ENCODE data around the gene USP27X.

DNA sequence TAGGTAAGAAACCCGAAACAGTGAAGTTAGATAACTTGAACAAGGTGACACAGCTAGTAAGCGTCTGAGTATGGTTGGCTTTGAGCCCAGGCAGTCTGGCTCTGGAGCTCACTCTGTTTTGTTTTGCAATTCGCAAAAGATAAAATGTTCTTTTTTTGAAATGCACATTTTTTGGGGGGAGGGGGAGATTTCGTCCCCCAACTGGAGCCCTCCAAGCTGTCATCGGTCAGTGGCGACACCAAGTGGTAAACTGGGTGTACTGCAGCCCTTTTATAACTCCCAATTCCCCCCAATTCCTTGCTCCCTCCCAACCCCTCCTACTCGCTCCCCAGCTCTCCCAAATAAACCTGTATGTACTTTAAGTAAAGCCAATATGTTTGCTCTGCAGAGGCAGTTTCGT is 40.3 kb downstream of the USP27X start:
- TF ChIP-seq, protein P1, sequence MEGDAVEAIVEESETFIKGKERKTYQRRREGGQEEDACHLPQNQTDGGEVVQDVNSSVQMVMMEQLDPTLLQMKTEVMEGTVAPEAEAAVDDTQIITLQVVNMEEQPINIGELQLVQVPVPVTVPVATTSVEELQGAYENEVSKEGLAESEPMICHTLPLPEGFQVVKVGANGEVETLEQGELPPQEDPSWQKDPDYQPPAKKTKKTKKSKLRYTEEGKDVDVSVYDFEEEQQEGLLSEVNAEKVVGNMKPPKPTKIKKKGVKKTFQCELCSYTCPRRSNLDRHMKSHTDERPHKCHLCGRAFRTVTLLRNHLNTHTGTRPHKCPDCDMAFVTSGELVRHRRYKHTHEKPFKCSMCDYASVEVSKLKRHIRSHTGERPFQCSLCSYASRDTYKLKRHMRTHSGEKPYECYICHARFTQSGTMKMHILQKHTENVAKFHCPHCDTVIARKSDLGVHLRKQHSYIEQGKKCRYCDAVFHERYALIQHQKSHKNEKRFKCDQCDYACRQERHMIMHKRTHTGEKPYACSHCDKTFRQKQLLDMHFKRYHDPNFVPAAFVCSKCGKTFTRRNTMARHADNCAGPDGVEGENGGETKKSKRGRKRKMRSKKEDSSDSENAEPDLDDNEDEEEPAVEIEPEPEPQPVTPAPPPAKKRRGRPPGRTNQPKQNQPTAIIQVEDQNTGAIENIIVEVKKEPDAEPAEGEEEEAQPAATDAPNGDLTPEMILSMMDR (IDR thresholded peaks at IDR 0.05) = peak; percentile 51 to 82 (median 56)
- TF ChIP-seq POLR2A (IDR thresholded peaks at IDR 0.05) (no peak), EP300 (IDR thresholded peaks at IDR 0.05) (no peak)
